ENCODE results near the gene RBKS.

The RBKS gene

GRCh38 chr2:27798486-27798885 lies 91.7 kb downstream of the RBKS start:
- H3K27ac ChIP-seq (ENCODE audit: extremely low read depth, low read depth, low read length) = no peak overlapping the region
- CTCF ChIA-PET = interaction anchor here (0.6 to 2.3 kb wide), 3 partner anchors 37 to 615 kb away, joined by 3 to 8 read pairs (median 8); no protein-coding TSS in a partner anchor
- no peaks in the 10 kb centered on the region for H3K4me1 ChIP-seq (ENCODE audit: control insufficient read depth, insufficient read depth, low read length)
- TF ChIP-seq ZNF138 (tag by site-specific recombination; IDR thresholded peaks at IDR 0.05; ENCODE audit: borderline replicate concordance) (no peak), TSHZ1 (tag by site-specific recombination; IDR thresholded peaks at IDR 0.05; ENCODE audit: borderline replicate concordance) (no peak), ZNF175 (tag by site-specific recombination; IDR thresholded peaks at IDR 0.05) (no peak)
- H3K36me3 ChIP-seq (ENCODE audit: control insufficient read depth in 2 of 2, insufficient read depth in 1 of 2, low read length in 2 of 2) = no peaks in the 10 kb centered on the region
- H3K4me3 ChIP-seq (ENCODE audit: low read depth, low read length) = no peak overlapping the region
- no peaks in the 10 kb centered on the region for H3K9me3 ChIP-seq (ENCODE audit: control insufficient read depth, insufficient read depth, low read depth, low read length)
- POLR2A ChIA-PET = interaction anchor here (2.0 kb wide), 1 partner anchor 92 kb away, joined by 5 read pairs; the partner anchor contains the start of genes BABAM2 and RBKS

GRCh38 chr2:27797841-27798240 lies 92.3 kb downstream of the RBKS start:
- H3K4me3 ChIP-seq (ENCODE audit: low read depth, low read length) = no peak overlapping the region
- no peaks in the 10 kb centered on the region for H3K36me3 ChIP-seq (ENCODE audit: control insufficient read depth in 2 of 2, insufficient read depth in 1 of 2, low read length in 2 of 2)
- ChIA-PET POLR2A (interaction anchor here (2.0 kb wide), 1 partner anchor 93 kb away, joined by 5 read pairs; the partner anchor contains the start of genes BABAM2 and RBKS), CTCF (interaction anchor here (0.6 to 2.3 kb wide), 2 partner anchors 43 to 616 kb away, joined by 3 to 8 read pairs; no protein-coding TSS in a partner anchor)
- no peak for TF ChIP-seq ZNF701 (tag by site-specific recombination; IDR thresholded peaks at IDR 0.05)
- H3K4me1 ChIP-seq (ENCODE audit: control insufficient read depth, insufficient read depth, low read length) = no peaks in the 10 kb centered on the region
- no peaks in the 10 kb centered on the region for H3K9me3 ChIP-seq (ENCODE audit: control insufficient read depth, insufficient read depth, low read depth, low read length)
- no peak overlapping the region for H3K27ac ChIP-seq (ENCODE audit: extremely low read depth, low read depth, low read length)

- H3K9me3 ChIP-seq (ENCODE audit: control insufficient read depth, insufficient read depth, low read depth, low read length) = no peaks in the 10 kb centered on the region
- H3K4me1 ChIP-seq (ENCODE audit: control insufficient read depth, insufficient read depth, low read length) = no peaks in the 10 kb centered on the region
- ChIA-PET CTCF (interaction anchor here (0.9 kb wide), 1 partner anchor 13 kb away, joined by 5 read pairs; no protein-coding TSS in a partner anchor), POLR2A (no interaction called here)
- no peak overlapping the region for H3K4me3 ChIP-seq (ENCODE audit: low read depth, low read length)
- TF ChIP-seq SALL2 (tag by site-specific recombination; IDR thresholded peaks at IDR 0.05; ENCODE audit: borderline replicate concordance) = no peak
- TF ChIP-seq ZNF37A (tag by site-specific recombination; IDR thresholded peaks at IDR 0.05) = no peak
- TF ChIP-seq ZNF544 (tag by site-specific recombination; IDR thresholded peaks at IDR 0.05) = no peak
- no peak for TF ChIP-seq ZNF311 (tag by site-specific recombination; IDR thresholded peaks at IDR 0.05; ENCODE audit: borderline replicate concordance)
- no peak for TF ChIP-seq ZNF843 (tag by site-specific recombination; IDR thresholded peaks at IDR 0.05)
- TF ChIP-seq ZNF768 (tag by site-specific recombination; IDR thresholded peaks at IDR 0.05) = no peak
- TF ChIP-seq TRIM28 (IDR thresholded peaks at IDR 0.05; ENCODE audit: borderline replicate concordance, low read length) = no peak
- TF ChIP-seq, protein P1, sequence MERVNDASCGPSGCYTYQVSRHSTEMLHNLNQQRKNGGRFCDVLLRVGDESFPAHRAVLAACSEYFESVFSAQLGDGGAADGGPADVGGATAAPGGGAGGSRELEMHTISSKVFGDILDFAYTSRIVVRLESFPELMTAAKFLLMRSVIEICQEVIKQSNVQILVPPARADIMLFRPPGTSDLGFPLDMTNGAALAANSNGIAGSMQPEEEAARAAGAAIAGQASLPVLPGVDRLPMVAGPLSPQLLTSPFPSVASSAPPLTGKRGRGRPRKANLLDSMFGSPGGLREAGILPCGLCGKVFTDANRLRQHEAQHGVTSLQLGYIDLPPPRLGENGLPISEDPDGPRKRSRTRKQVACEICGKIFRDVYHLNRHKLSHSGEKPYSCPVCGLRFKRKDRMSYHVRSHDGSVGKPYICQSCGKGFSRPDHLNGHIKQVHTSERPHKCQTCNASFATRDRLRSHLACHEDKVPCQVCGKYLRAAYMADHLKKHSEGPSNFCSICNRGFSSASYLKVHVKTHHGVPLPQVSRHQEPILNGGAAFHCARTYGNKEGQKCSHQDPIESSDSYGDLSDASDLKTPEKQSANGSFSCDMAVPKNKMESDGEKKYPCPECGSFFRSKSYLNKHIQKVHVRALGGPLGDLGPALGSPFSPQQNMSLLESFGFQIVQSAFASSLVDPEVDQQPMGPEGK (tag by site-specific recombination; IDR thresholded peaks at IDR 0.05) = no peak
- TF ChIP-seq ZNF664 (tag by site-specific recombination; IDR thresholded peaks at IDR 0.05) = no peak
- TF ChIP-seq ZBTB11 (tag by site-specific recombination; conservative IDR thresholded peaks at IDR 0.05; ENCODE audit: low read depth) = no peak
- TF ChIP-seq ZNF391 (tag by site-specific recombination; IDR thresholded peaks at IDR 0.05; ENCODE audit: borderline replicate concordance, low read depth) = no peak
- TF ChIP-seq ZNF510 (tag by site-specific recombination; IDR thresholded peaks at IDR 0.05; ENCODE audit: insufficient replicate concordance) = no peak
- TF ChIP-seq ZSCAN16 (tag by site-specific recombination; IDR thresholded peaks at IDR 0.05) = no peak
- TF ChIP-seq SP3 (tag by site-specific recombination; IDR thresholded peaks at IDR 0.05) = no peak
- TF ChIP-seq ZNF274 (IDR thresholded peaks at IDR 0.05; ENCODE audit: low read length) = no peak
- no peak for TF ChIP-seq ZNF274 (tag by site-specific recombination; IDR thresholded peaks at IDR 0.05; ENCODE audit: borderline replicate concordance)
- no peak overlapping the region for H3K27ac ChIP-seq (ENCODE audit: extremely low read depth, low read depth, low read length)
- H3K36me3 ChIP-seq (ENCODE audit: control insufficient read depth in 2 of 2, insufficient read depth in 1 of 2, low read length in 2 of 2) = no peaks in the 10 kb centered on the region
Observed at GRCh38 chr2:27796791-27797765, 93.1 kb downstream of the RBKS start.

Measured in HEK293 (cell line).